AG08395 (cell line): Measurements from ENCODE around the gene RASEF.

Experiments
- DNase-seq: peaks from one replicate; pipeline ENCODE4 v3.0.0; 2012; ENCODE audit warnings: mixed read lengths, low spot score

RASEF gene

DNA sequence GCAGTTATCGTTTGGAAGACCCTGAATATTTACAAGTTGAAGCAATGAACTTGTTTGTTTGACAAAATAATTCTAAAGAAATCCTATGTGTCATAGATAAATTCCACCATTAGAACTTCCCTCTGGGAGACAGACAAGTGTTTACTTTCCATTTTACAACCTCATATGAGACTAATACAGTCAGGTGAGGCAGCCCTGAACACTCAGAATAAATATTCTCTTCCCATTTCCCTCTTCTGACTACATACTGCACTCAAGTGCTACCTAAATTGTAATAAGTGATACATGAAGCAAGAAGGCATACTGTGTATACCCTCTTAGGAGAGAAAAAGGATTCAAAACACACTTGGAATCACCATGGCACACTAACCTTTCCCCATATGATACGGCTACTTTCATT is 6.8 kb downstream of the RASEF start:
- DNase-seq: no peak

- no peak for DNase-seq
Measured at GRCh38 chr9:83047839-83048775, 14.8 kb downstream of the RASEF start.

- peak; percentile 43 for DNase-seq
Measured at GRCh38 chr9:83043597-83043996, 19.3 kb downstream of the RASEF start.

DNA sequence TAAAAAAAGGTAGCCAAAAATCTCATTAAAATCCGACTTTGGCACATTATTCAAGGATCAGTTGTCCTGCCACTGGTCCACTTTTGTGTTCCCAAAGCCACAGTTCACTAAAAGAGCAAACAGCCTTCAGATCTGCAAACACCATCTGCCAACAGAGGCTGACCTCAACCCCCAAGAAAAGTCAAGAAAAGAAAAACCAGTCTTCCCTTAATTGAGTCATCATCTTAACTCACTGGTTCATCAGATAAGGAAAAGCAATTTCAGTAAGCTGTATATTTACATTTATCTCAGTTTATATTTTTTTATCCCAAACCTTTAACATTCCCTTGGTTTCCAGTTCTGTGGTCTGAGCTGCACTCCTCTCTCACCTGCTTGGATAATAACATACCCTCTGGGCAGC is 21.2 kb downstream of the RASEF start:
- no peak for DNase-seq

GRCh38 chr9:83039303-83039702 is 23.6 kb downstream of the RASEF start:
- no peak for DNase-seq

- DNase-seq: no peak
Measured at GRCh38 chr9:83036043-83036442, 26.9 kb downstream of the RASEF start.

GRCh38 chr9:83035143-83035542 is 27.8 kb downstream of the RASEF start:
- DNase-seq: no peak

GRCh38 chr9:83034587-83034986 is 28.4 kb downstream of the RASEF start:
- no peak for DNase-seq

DNA sequence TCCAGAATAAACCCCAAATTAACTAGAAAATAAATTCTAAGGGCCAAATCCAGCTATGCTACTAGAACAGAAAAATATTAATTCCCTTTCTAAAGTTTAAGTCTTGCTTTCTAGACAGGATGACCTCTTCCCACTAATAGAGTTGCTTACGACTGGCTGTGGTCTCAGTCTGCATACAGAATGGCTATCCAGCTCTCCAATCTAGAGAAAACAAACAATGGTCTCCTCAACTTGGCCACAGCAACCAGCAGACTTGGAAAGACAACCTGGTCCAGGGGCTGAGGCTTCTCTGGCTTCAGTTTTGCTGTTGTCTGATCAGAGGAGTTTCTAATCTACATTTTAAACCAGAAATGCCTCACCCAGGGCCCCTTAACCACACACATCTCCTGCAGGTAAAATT is 28.9 kb downstream of the RASEF start:
- no peak for DNase-seq

GRCh38 chr9:83032065-83032625 is 30.8 kb downstream of the RASEF start:
- no peak for DNase-seq

- peak; percentile 45 for DNase-seq
Measured at GRCh38 chr9:83030391-83031107, 32.4 kb downstream of the RASEF start.

DNA sequence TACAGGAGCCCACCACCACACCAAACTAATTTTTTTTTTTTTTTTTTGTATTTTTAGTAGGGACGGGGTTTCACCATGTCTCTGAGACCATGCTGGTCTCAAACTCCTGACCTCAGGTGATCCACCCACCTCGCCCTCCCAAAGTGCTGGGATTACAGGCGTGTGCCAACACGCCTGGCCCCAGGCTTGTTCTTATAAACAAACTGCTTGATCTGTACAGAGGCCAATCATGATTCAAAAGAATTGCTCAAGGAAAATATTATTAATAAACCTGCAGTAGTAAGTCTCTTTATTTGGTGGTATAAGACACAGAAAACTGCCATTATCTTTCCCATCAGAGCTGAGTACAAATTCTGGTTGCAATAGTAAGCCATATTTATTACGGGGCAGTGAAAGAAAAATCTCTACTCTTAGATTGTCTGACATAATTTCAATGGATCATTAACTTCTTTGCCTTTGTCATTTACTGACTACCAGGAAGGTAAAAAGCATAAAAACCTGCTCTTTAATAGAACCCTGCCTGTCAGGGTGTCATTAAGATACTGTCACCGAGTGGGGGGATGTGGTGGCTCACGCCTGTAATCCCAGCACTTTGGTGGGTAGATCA is 33.3 kb downstream of the RASEF start:
- no peak for DNase-seq

DNA sequence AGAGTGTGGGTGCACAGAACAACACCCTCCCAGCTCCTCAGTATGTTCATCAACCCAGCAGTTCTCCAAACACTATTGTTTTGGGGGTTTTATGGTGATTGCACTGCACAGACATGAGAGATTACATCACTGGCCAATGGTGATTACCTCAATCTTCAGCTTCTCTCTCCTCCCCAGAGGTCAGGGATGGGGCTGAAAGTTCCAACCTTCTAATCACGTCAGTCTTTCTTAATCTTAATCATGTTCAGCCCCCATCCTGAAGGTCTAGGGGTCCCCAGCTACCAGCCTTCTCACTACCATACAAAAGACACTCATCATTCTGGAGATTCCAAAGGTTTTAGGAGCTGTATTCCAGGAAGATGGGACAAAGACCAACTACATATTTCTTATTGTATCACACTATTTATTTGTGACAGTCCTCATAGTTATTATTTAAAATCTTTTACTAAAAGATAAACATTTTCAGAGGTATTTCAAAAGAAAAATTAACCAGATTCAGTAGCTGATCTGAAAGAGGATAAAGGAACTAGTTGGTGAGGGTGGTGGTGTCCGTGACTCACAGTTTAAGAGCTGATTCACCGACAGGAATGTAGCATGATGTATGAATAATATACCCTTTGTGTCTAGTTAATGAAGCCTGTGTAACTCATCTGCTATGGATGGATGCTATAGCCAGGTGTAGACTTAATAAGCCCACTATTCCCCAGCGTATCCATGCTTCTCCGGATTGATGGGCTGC is 35.6 kb downstream of the RASEF start:
- peak; percentile 83 for DNase-seq

DNA sequence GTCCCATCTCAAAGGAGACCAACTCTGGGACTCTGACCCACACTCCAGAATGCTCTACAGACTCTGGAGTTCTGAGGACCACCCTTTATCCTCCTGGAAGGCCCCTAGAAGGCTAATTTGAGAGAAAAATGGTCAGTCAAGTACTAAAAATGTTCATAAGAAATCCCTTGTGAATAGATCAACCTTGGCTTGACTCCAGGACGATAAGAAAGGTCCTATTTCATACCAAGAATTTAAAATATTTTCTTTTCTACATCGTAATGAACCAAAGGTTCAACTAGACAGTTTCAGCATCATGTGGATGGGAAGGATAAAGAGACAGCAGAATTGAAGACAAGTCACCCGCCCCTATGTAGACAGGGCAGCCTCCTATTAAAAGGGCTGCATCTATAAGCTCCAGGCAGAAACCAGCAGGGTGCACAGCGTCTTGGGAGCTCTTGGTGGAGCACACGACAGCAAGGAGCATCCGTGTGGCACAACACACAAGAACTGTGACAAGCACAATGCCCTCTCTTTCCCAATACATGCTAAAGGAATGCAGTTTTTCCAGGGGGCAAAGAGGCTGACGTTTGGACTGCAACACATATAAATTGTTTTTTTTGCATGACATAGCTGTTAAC is 38.3 kb downstream of the RASEF start:
- DNase-seq: no peak

DNA sequence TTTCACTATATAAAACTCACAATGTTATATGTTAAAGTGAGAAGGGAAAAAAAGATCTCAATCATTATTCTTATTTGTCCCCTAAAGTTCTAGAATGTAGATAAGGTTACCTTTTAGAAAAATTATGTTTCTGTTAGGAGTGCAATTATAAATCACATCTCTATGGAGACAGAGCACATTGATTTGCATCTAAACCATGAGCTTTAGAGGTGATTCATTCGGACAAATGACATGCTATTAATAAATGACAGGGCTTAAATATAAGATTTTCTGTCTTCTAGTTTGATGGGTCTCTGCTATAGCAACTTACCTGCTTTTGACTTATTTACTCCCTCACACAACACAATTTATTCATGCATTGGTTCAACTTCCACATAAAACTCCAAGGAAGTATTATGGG is 39.8 kb downstream of the RASEF start:
- DNase-seq: no peak

DNA sequence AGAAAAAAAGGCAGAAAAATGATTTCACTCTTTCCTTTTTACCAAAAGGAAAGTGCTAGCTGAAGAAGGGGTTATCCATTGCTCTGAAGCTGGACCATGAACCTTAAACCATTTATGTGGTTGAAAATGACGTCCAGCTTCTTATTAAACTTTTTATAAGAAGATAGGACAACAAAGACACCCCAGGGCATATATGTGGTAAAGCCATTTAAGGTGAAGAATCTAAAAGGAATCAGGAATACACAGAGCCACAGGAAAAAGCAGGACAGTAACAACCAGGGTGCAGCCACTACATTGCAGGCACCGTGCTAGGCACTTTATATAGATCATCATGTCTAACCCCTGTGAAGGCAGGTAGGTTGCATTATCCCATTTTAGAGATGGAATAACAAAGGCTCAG is 42.1 kb downstream of the RASEF start:
- DNase-seq: no peak

DNA sequence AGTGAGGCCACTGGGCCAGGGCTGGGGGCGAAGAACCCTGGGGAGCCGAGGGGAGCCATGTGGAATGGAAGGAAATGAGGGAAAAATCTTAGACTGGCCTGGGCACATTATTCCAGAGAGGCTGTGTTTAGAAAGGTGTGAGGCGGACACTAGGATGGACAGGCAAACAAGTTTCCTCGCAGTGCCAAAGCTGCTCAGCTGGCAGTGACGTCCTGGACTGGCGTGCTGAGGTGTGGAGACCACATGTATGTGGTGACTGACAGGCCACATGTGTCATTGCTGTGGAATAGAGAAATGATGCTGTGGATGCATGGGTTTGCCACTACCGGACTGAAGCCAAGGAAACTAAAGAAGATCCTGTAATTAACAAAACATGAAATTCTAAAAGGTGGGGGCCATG is 42.6 kb downstream of the RASEF start:
- DNase-seq: no peak

DNA sequence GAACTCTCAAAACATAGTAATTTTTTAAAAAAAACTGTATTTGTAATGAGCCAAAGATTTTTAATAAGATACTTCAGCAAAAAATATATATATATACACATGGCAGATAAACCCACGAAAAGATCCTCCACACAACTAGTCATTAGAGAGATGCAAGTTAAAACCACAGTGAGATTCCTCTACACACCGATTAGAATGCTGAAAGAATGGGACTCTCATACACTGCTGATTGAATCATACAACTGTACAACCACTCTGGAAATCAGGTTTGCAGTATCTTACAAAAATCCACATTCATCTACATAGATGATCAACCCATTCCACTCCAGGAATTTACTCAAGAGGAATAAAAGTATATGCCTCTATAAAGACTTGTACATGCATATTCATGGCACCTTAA is 43.7 kb downstream of the RASEF start:
- DNase-seq: no peak

- no peak for DNase-seq
Measured at GRCh38 chr9:83015897-83016296, 47.0 kb downstream of the RASEF start.

- DNase-seq: peak; percentile 66
Measured at GRCh38 chr9:83013867-83014605, 48.9 kb downstream of the RASEF start.
